HK-2 (cell line): Measurements from ENCODE around the gene TMEM52.

ENCODE experiments used
- DNase-seq: peaks from one replicate; pipeline ENCODE4 v3.0.0-alpha.2; 2018; ENCODE audit not compliant: unreplicated experiment

Gene TMEM52

GRCh38 chr1:1872329-1872994 lies 46.6 kb downstream of the TMEM52 start:
- DNase-seq: no peak

GRCh38 chr1:1869469-1869868 lies 49.6 kb downstream of the TMEM52 start:
- DNase-seq: no peak
